Measurements from ENCODE around the gene B4GALT6.

DNA sequence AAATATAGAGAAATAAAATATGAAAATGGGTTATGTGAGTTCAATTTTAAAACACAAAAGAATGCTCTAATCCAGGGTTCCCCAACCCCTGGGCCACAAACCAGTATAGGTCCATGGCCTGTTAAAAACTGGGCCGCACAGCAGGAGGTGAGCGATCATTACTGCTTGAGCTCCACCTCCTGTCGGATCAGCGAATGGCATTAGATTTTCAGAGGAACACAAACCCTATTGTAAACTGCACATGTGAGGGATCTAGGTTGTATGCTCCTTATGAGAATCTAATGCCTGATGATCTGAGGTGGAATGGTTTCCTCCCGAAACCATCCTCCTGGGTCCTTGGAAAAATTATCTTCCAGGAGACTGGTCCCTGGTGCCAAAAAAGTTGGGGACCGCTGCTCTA lies 58.0 kb downstream of the B4GALT6 start:
- no peak for TF ChIP-seq POLR2A (IDR thresholded peaks at IDR 0.05)
- TF ChIP-seq, protein P1, sequence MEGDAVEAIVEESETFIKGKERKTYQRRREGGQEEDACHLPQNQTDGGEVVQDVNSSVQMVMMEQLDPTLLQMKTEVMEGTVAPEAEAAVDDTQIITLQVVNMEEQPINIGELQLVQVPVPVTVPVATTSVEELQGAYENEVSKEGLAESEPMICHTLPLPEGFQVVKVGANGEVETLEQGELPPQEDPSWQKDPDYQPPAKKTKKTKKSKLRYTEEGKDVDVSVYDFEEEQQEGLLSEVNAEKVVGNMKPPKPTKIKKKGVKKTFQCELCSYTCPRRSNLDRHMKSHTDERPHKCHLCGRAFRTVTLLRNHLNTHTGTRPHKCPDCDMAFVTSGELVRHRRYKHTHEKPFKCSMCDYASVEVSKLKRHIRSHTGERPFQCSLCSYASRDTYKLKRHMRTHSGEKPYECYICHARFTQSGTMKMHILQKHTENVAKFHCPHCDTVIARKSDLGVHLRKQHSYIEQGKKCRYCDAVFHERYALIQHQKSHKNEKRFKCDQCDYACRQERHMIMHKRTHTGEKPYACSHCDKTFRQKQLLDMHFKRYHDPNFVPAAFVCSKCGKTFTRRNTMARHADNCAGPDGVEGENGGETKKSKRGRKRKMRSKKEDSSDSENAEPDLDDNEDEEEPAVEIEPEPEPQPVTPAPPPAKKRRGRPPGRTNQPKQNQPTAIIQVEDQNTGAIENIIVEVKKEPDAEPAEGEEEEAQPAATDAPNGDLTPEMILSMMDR (IDR thresholded peaks at IDR 0.05) = no peak
